ENCODE results near the gene FANCD2.
"Not testable (repeated sequence)": the region's sequence is repeated elsewhere in the genome, so short reads cannot be mapped to it uniquely, and the experiment has no call there.

FANCD2 gene

GRCh38 chr3:10017636-10018292 is 8.5 kb upstream of the FANCD2 start:
- no peak for DNase-seq

GRCh38 chr3:10018806-10019205 is 7.4 kb upstream of the FANCD2 start:
- DNase-seq: not testable (repeated sequence)

- no peak for DNase-seq
Observed at GRCh38 chr3:10019326-10019725, 6.9 kb upstream of the FANCD2 start.

- no peak for DNase-seq
Observed at GRCh38 chr3:10021856-10022775, 4.1 kb upstream of the FANCD2 start.

GRCh38 chr3:10023587-10024310 is 2.5 kb upstream of the FANCD2 start:
- DNase-seq: no peak

GRCh38 chr3:10025205-10026083 is 793 bp upstream of the FANCD2 start:
- DNase-seq: no peak

GRCh38 chr3:10041034-10041433 is 14.8 kb downstream of the FANCD2 start:
- DNase-seq: no peak

- DNase-seq: no peak
Observed at GRCh38 chr3:10047876-10048275, 21.6 kb downstream of the FANCD2 start.

- not testable (repeated sequence) for DNase-seq
Observed at GRCh38 chr3:10053054-10053453, 26.8 kb downstream of the FANCD2 start.

- no peak for DNase-seq
Observed at GRCh38 chr3:10055097-10055496, 28.9 kb downstream of the FANCD2 start.

- DNase-seq: not testable (repeated sequence)
Observed at GRCh38 chr3:10070077-10070476, 43.8 kb downstream of the FANCD2 start.

- DNase-seq: no peak
Observed at GRCh38 chr3:10074666-10075065, 48.4 kb downstream of the FANCD2 start.

GRCh38 chr3:10081871-10082270 is 55.6 kb downstream of the FANCD2 start:
- no peak for DNase-seq

- DNase-seq: no peak
Observed at GRCh38 chr3:10085738-10086137, 59.5 kb downstream of the FANCD2 start.

GRCh38 chr3:10088256-10088655 is 62.0 kb downstream of the FANCD2 start:
- no peak for DNase-seq

GRCh38 chr3:10090179-10090578 is 63.9 kb downstream of the FANCD2 start:
- no peak for DNase-seq

GRCh38 chr3:10090774-10091173 is 64.5 kb downstream of the FANCD2 start:
- not testable (repeated sequence) for DNase-seq

- DNase-seq: not testable (repeated sequence)
Observed at GRCh38 chr3:10091387-10091786, 65.2 kb downstream of the FANCD2 start.

- DNase-seq: no peak
Observed at GRCh38 chr3:10093678-10094077, 67.4 kb downstream of the FANCD2 start.

GRCh38 chr3:10099041-10099440 is 72.8 kb downstream of the FANCD2 start:
- no peak for DNase-seq

GRCh38 chr3:10106919-10107318 is 80.7 kb downstream of the FANCD2 start:
- no peak for DNase-seq

- DNase-seq: no peak
Observed at GRCh38 chr3:10108091-10108490, 81.9 kb downstream of the FANCD2 start, which contains the start of gene FANCD2OS. Gene FANCD2OS (minus strand): TSS chr3:10108255. CDS start chr3:10104774, 3,481 bp downstream.
